K562 (cell line): ENCODE data around the gene P2RX3. TPM values are rescaled to one million over a fixed set of nuclear protein-coding genes. Genes with fewer than 3 reads are reported as not detected.

Experiments used
- ATAC-seq: fragments of 200-7000 bp; cut with Tn5 transposase; 3 replicates; pipeline ENCODE4 v1.9.1; 2020; ENCODE audit warnings: moderate library complexity
- BruUV-seq: library from RNA; stranded (reverse); fragments of 400-500 nt; replicated peaks from 2 replicates; lab custom pipeline; 2021; lab: Mats Ljungman, UMichigan
- CTCF ChIA-PET: fragments of 300-600 bp; formaldehyde crosslinking; extraction: SDS; loops from one replicate; lab custom pipeline; 2021; ENCODE audit warnings: low intra/inter-chr PET ratio; lab: Yijun Ruan, JAX
- POLR2A ChIA-PET: fragments of 300-600, 350-650 bp; sonication (Branson Sonifier 250); formaldehyde crosslinking; extraction: SDS; loops from one replicate; lab custom pipeline; 2021; ENCODE audit warnings: antibody characterized with exemption, inconsistent platforms; lab: Yijun Ruan, JAX
- DNase-seq, 4 experiments: peaks; one replicate each; pipeline versions ENCODE4 v3.0.0 to v3.0.0-alpha.2; 2011 to 2018; ENCODE audit warnings: low spot score in 3 of 4, mixed read lengths in 3 of 4; ENCODE audit errors: extremely low read depth in 1 of 4
- FAIRE-seq: peaks from 2 replicates; lab custom pipeline; 2011; peaks lifted over from hg19 to GRCh38; lab: Jason Lieb, UNC
- H2AFZ ChIP-seq: 2 replicates; pipeline ENCODE4 v1.6.0; 2011; ENCODE audit warnings: low read depth, low read length, control low read depth, inconsistent platforms
- H3K27ac ChIP-seq: fragments of 200-600 bp; 3 replicates; pipeline ENCODE4 v1.8.0; 2011; ENCODE audit warnings: low read depth, mild to moderate bottlenecking, control low read depth, inconsistent platforms, low read length, moderate library complexity, mixed read lengths; ENCODE audit errors: extremely low read depth
- H3K27me3 ChIP-seq, 2 experiments: fragments of 300-600 bp in 1 of 2; 2 replicates in 1 of 2; 3 replicates in 1 of 2; pipeline versions ENCODE4 v1.6.0 to v1.8.0; 2011; ENCODE audit warnings: inconsistent platforms in 2 of 2, low read length in 2 of 2, mild to moderate bottlenecking in 1 of 2, mixed read lengths in 1 of 2, moderate library complexity in 1 of 2; ENCODE audit not compliant: control insufficient read depth in 2 of 2, insufficient read depth in 2 of 2
- H3K36me3 ChIP-seq: fragments of 300-600 bp; 3 replicates; pipeline ENCODE4 v1.8.0; 2011; ENCODE audit warnings: mild to moderate bottlenecking, low read length, inconsistent platforms; ENCODE audit not compliant: control insufficient read depth, insufficient read depth
- H3K4me1 ChIP-seq, 2 experiments: fragments of 200-600 bp in 1 of 2; replicated peaks in 1 of 2; 2 replicates in 1 of 2; 3 replicates in 1 of 2; pipeline versions ENCODE4 v1.5.1 to v1.8.0; 2011; ENCODE audit warnings: inconsistent platforms in 2 of 2, low read length in 2 of 2, mild to moderate bottlenecking in 1 of 2, mixed read lengths in 1 of 2, moderate library complexity in 1 of 2; ENCODE audit not compliant: control insufficient read depth in 2 of 2, insufficient read depth in 2 of 2
- H3K4me2 ChIP-seq: 2 replicates; pipeline ENCODE4 v1.6.1; 2011; ENCODE audit warnings: low read length, control low read depth, inconsistent platforms, mixed read lengths; ENCODE audit not compliant: insufficient read depth
- H3K4me3 ChIP-seq: fragments of 200-600 bp; sonication (generic), shearing (Covaris generic); 2 replicates; pipeline ENCODE4 v1.5.1; 2016; ENCODE audit warnings: control low read depth, inconsistent platforms
- H3K79me2 ChIP-seq: fragments of 200-600 bp; 3 replicates; pipeline ENCODE4 v1.8.0; 2011; ENCODE audit warnings: low read length, inconsistent platforms; ENCODE audit not compliant: control insufficient read depth, insufficient read depth
- H3K9ac ChIP-seq, 2 experiments: 2 replicates each; pipeline versions ENCODE4 v1.6.0 to v1.6.1; 2011; ENCODE audit warnings: low read depth in 2 of 2, low read length in 2 of 2, control low read depth in 1 of 2, inconsistent platforms in 1 of 2, mild to moderate bottlenecking in 1 of 2, mixed read lengths in 1 of 2; ENCODE audit not compliant: insufficient read depth in 1 of 2
- H3K9me1 ChIP-seq: one replicate; pipeline ENCODE4 v1.6.0; 2011; ENCODE audit warnings: inconsistent platforms, mild to moderate bottlenecking, low read length, moderate library complexity; ENCODE audit not compliant: control insufficient read depth, insufficient read depth
- H3K9me3 ChIP-seq: replicated peaks from 2 replicates; pipeline ENCODE4 v1.5.1; 2011; ENCODE audit warnings: low read depth, low read length, inconsistent platforms; ENCODE audit not compliant: control insufficient read depth, insufficient read depth
- H4K20me1 ChIP-seq: replicated peaks from 2 replicates; pipeline ENCODE4 v1.6.1; 2011; ENCODE audit warnings: low read length, inconsistent platforms, mixed read lengths; ENCODE audit not compliant: control insufficient read depth, insufficient read depth
- ZNF121 ChIP-seq: sonication (generic); formaldehyde crosslinking; conservative IDR thresholded peaks from 2 replicates; pipeline ENCODE4 v1.8.0; 2022; ENCODE audit warnings: missing genetic modification reagents
- ZNF277 ChIP-seq: fragments of 250-450 bp; sonication (Bioruptor Pico); IDR thresholded peaks from 2 replicates; pipeline ENCODE4 v1.8.0; 2022; ENCODE audit warnings: inconsistent platforms, mild to moderate bottlenecking, moderate library complexity, borderline replicate concordance
- WGBS: fragments of 100-300 bp; shearing (Covaris generic); methylation state at CpG from one replicate; pipeline ENCODE4 v1.1.6; 2016; ENCODE audit warnings: low coverage, mixed read lengths; ENCODE audit not compliant: insufficient coverage; ENCODE audit errors: missing lambda C conversion rate; 5-methylcytosine and 5-hydroxymethylcytosine counted together
- in situ Hi-C: fragments of 300-500 bp; cut with MboI; formaldehyde crosslinking; loops from 4 replicates; pipeline ENCODE4 v1.15.0; 2018; ENCODE audit warnings: inconsistent platforms, mixed read lengths
- intact Hi-C: fragments of 100-400 bp; cut with micrococcal nuclease; formaldehyde crosslinking; loops from 2 replicates; pipeline ENCODE4 v1.14.2; 2022
- polyA plus RNA-seq, 8 experiments: library from polyadenylated mRNA; depleted of rRNA in 4 of 8; stranded (reverse) in 5 of 8; unstranded in 3 of 8; fragments of >200 nt; fragmentation: Nextera tagmentation in 2 of 8; fragmentation: Illumina TruSeq in 1 of 8; extraction: Ambion mirVana in 2 of 8; extraction: Trizol in 1 of 8; gene quantifications; 2 replicates each; pipeline versions ENCODE4 v1.2.1 to v1.2.3, GENCODE V29; 2011 to 2014; ENCODE audit warnings: inconsistent platforms in 1 of 8, missing spikeins in 1 of 8
- total RNA-seq, 7 experiments: library from RNA; depleted of rRNA in 6 of 7; stranded (reverse); fragments of >200 nt in 6 of 7; fragmentation: Illumina TruSeq in 2 of 7; extraction: Trizol in 2 of 7; gene quantifications; 2 replicates each; pipeline versions ENCODE4 v1.2.1 to v1.2.3, GENCODE V29; 2011 to 2021; ENCODE audit warnings: low replicate concordance in 1 of 7

P2RX3 gene
- total and polyA plus RNA-seq, 9 of the 15 experiments (the other 6 are each of a cell fraction or from before 2014, with no cell fraction given) = not detected

GRCh38 chr11:57303280-57303989, 34.7 kb upstream of the P2RX3 start:
- H3K9ac ChIP-seq = peak overlapping the region in 1 of 2 experiments; percentile 68; a peak in 2 of 4 replicates
- TF ChIP-seq ZNF121 (CRISPR knock-in tag) = peak; percentile 48
- no peak for TF ChIP-seq ZNF277 (CRISPR knock-in tag)
- TF ChIP-seq, all 486 proteins: peak for 1
- Histone ChIP-seq H3K4me3 (no peak overlapping the region), H3K9me3 (no peaks in the 10 kb centered on the region; the same call in 1 of the 2 replicates), H4K20me1 (0 out of 2 replicates have a peak, but pooled peaks cover 3% of the 10 kb centered on the region), H3K27me3 (no peaks in the 10 kb centered on the region), H3K79me2 (no peaks in the 10 kb centered on the region; the same call in 2 of the 3 replicates), H2AFZ (no peak overlapping the region), H3K27ac (no peak overlapping the region), H3K4me2 (no peak overlapping the region), H3K4me1 (peaks cover 7 to 18% of the 10 kb centered on the region in 2 experiments; a peak in 4 of 5 replicates), H3K9me1 (no peaks in the 10 kb centered on the region), H3K36me3 (peaks cover 52% of the 10 kb centered on the region)
- BruUV-seq = no TSS peak
- peak; percentile 15; the same call in 1 of the 3 replicates for ATAC-seq
- DNase-seq = no peak
- ChIA-PET POLR2A (interaction anchor here (0.6 to 1.5 kb wide), 5 partner anchors 8 to 787 kb away, joined by 3 to 6 read pairs (median 3); no protein-coding TSS in a partner anchor), CTCF (no interaction called here)
- in situ Hi-C loops = no loop called here
- WGBS = 81% methylated on average over 15 of the region's 17 CpGs
- no peak for FAIRE-seq
- intact Hi-C loops = no loop called here
